ENCODE measurements around the gene ROBO1. TPM values are rescaled to one million over a fixed set of nuclear protein-coding genes. Genes with fewer than 3 reads are reported as not detected.

Gene ROBO1
- total and polyA plus RNA-seq, 2 donors (not counting 3 experiments of a cell fraction or from before 2014, with no cell fraction given): 5.9 to 14.2 TPM

DNA sequence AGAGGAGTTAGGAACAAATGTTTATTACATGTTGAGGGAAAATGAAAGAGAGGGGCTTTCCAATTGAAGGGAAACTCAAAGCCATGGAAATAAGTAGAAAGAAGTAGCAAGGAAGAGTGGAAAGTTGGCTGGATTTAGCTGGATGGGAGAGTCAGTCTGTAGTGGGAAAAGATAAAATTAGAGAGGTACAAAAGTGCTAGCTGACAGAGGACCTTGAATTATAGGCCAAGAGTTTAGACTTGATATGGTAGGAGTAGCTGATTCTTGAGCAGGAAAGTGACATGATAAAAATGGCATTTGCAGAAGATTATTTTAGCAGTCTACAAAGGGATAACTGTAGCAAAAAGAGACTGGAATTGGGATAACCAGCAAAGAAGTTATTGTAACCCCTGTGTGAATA is 425.8 kb downstream of the ROBO1 start:
- Histone ChIP-seq H4K20me1 (replicated peaks; ENCODE audit: control insufficient read depth, extremely low read depth, insufficient read depth, low read length) (no peaks in the 10 kb centered on the region), H3K4me2 (ENCODE audit: insufficient read depth, low read length) (no peak overlapping the region), H3K9me3 (replicated peaks; ENCODE audit: control insufficient read depth, insufficient read depth, low read length) (no peaks in the 10 kb centered on the region), H3K27ac (ENCODE audit: insufficient read depth, low read depth, low read length) (no peak overlapping the region), H3K4me1 (ENCODE audit: control insufficient read depth, extremely low read depth, insufficient read depth, low read length) (no peaks in the 10 kb centered on the region), H3K79me2 (ENCODE audit: control insufficient read depth, insufficient read depth, low read length) (no peaks in the 10 kb centered on the region), H3K4me3 (replicated peaks in 1 of 3; ENCODE audit: insufficient read depth in 1 of 3, low read depth in 1 of 3, low read length in 3 of 3) (no peak overlapping the region), H3K36me3 (ENCODE audit: control insufficient read depth in 2 of 2, extremely low read depth in 1 of 2, insufficient read depth in 2 of 2, low read length in 2 of 2) (no peaks in the 10 kb centered on the region), H3K9me1 (replicated peaks; ENCODE audit: control insufficient read depth, extremely low read depth, insufficient read depth, low read length) (no peaks in the 10 kb centered on the region), H2AFZ (ENCODE audit: low read depth, low read length) (no peak overlapping the region), H3K27me3 (ENCODE audit: control insufficient read depth in 2 of 2, insufficient read depth in 2 of 2, low read length in 2 of 2) (no peaks in the 10 kb centered on the region), H3K9ac (replicated peaks; ENCODE audit: extremely low read depth, insufficient read depth, low read length) (no peak overlapping the region)
- intact Hi-C loops (cut with micrococcal nuclease) (no loop called here), dilution Hi-C loops (cut with MboI; ENCODE audit: extremely low pct_ligation_motif_present, low sequenced_read_pairs) (no loop called here)
- POLR2A ChIA-PET: no interaction called here
- FAIRE-seq (no peak), DNase-seq (ENCODE audit: low read depth, low spot score) (no peak)
- CTCF ChIA-PET: interaction anchor here (0.8 kb wide), 1 partner anchor 20 kb away, joined by 3 read pairs; no protein-coding TSS in a partner anchor
- no TSS peak for BruUV-seq (replicated peaks)
- TF ChIP-seq, protein P1, sequence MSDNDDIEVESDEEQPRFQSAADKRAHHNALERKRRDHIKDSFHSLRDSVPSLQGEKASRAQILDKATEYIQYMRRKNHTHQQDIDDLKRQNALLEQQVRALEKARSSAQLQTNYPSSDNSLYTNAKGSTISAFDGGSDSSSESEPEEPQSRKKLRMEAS (IDR thresholded peaks at IDR 0.05; ENCODE audit: insufficient read depth, insufficient read length): no peak
- TF ChIP-seq EZH2 (IDR thresholded peaks at IDR 0.05; ENCODE audit: borderline replicate concordance, low read depth, low read length, severe bottlenecking): no peak

DNA sequence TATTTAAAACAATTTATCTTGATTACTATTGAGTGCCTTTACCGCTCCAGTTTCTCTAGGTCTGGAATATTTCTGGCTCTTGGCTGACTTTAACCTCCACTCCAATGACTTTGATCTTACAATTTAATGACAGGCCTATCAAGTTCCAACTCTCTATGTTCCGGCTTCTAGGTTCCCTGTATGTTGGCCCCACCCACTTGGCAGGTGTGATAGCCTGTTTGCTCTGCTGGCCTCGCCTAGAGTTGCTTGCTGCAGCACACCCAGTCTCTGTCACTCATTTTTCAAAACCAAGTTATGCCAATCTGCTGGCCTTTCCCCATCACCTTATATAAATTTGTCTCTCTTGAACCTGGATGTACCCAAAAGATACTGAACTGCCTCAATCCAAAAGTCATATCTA is 428.0 kb downstream of the ROBO1 start:
- TF ChIP-seq POLR2AphosphoS5 (IDR thresholded peaks at IDR 0.05; ENCODE audit: insufficient read depth, low read depth, low read length) (no peak), GATA2 (IDR thresholded peaks at IDR 0.05; ENCODE audit: insufficient read depth, insufficient read length, low read depth, low read length) (no peak), MYC (IDR thresholded peaks at IDR 0.05; ENCODE audit: low read depth, low read length) (no peak), FOS (IDR thresholded peaks at IDR 0.05; ENCODE audit: borderline replicate concordance, insufficient read depth, low read length) (no peak), EZH2 (IDR thresholded peaks at IDR 0.05; ENCODE audit: borderline replicate concordance, low read depth, low read length, severe bottlenecking) (no peak), POLR2A (IDR thresholded peaks at IDR 0.05; ENCODE audit: low read depth, low read length) (no peak), JUN (IDR thresholded peaks at IDR 0.05; ENCODE audit: borderline replicate concordance, insufficient read depth, insufficient read length, low read depth) (no peak)
- TF ChIP-seq, protein P2, sequence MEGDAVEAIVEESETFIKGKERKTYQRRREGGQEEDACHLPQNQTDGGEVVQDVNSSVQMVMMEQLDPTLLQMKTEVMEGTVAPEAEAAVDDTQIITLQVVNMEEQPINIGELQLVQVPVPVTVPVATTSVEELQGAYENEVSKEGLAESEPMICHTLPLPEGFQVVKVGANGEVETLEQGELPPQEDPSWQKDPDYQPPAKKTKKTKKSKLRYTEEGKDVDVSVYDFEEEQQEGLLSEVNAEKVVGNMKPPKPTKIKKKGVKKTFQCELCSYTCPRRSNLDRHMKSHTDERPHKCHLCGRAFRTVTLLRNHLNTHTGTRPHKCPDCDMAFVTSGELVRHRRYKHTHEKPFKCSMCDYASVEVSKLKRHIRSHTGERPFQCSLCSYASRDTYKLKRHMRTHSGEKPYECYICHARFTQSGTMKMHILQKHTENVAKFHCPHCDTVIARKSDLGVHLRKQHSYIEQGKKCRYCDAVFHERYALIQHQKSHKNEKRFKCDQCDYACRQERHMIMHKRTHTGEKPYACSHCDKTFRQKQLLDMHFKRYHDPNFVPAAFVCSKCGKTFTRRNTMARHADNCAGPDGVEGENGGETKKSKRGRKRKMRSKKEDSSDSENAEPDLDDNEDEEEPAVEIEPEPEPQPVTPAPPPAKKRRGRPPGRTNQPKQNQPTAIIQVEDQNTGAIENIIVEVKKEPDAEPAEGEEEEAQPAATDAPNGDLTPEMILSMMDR (IDR thresholded peaks at IDR 0.05; ENCODE audit: extremely low read depth in 1 of 2, insufficient read depth in 1 of 2, low read depth in 1 of 2, low read length in 2 of 2): no peak
- TF ChIP-seq, protein P1 (IDR thresholded peaks at IDR 0.05; ENCODE audit: insufficient read depth, insufficient read length): no peak
- no peak overlapping the region for H2AFZ ChIP-seq (ENCODE audit: low read depth, low read length)
- H3K27me3 ChIP-seq (ENCODE audit: control insufficient read depth in 2 of 2, insufficient read depth in 2 of 2, low read length in 2 of 2): no peaks in the 10 kb centered on the region
- H3K4me2 ChIP-seq (ENCODE audit: insufficient read depth, low read length): no peak overlapping the region
- no peak overlapping the region for H3K27ac ChIP-seq (ENCODE audit: insufficient read depth, low read depth, low read length)
- dilution Hi-C loops (cut with MboI; ENCODE audit: extremely low pct_ligation_motif_present, low sequenced_read_pairs): no loop called here
- H3K36me3 ChIP-seq (ENCODE audit: control insufficient read depth in 2 of 2, extremely low read depth in 1 of 2, insufficient read depth in 2 of 2, low read length in 2 of 2): no peaks in the 10 kb centered on the region
- no peak for DNase-seq (ENCODE audit: low read depth, low spot score)
- no peaks in the 10 kb centered on the region for H3K9me1 ChIP-seq (replicated peaks; ENCODE audit: control insufficient read depth, extremely low read depth, insufficient read depth, low read length)
- no peak overlapping the region for H3K9ac ChIP-seq (replicated peaks; ENCODE audit: extremely low read depth, insufficient read depth, low read length)
- H3K79me2 ChIP-seq (ENCODE audit: control insufficient read depth, insufficient read depth, low read length): no peaks in the 10 kb centered on the region
- FAIRE-seq: no peak
- H4K20me1 ChIP-seq (replicated peaks; ENCODE audit: control insufficient read depth, extremely low read depth, insufficient read depth, low read length): no peaks in the 10 kb centered on the region
- BruUV-seq (replicated peaks): no TSS peak
- no peak overlapping the region for H3K4me3 ChIP-seq (replicated peaks in 1 of 3; ENCODE audit: insufficient read depth in 1 of 3, low read depth in 1 of 3, low read length in 3 of 3)
- intact Hi-C loops (cut with micrococcal nuclease): no loop called here
- H3K9me3 ChIP-seq (replicated peaks; ENCODE audit: control insufficient read depth, insufficient read depth, low read length): no peaks in the 10 kb centered on the region
- ChIA-PET CTCF (no interaction called here), POLR2A (no interaction called here)
- no peaks in the 10 kb centered on the region for H3K4me1 ChIP-seq (ENCODE audit: control insufficient read depth, extremely low read depth, insufficient read depth, low read length)

Data from endothelial cell of umbilical vein (primary cell).